Measurements from ENCODE around the gene CCSER1.
"Not testable (repeated sequence)": the region's sequence is repeated elsewhere in the genome, so short reads cannot be mapped to it uniquely, and the experiment has no call there.

CCSER1 gene

GRCh38 chr4:90317140-90317539, 189.9 kb downstream of the CCSER1 start:
- Histone ChIP-seq H3K4me1 (ENCODE audit: control insufficient read depth, insufficient read depth, low read length) (peaks cover 28% of the 10 kb centered on the region), H3K4me2 (ENCODE audit: low read length) (peak overlapping the region; percentile 78), H3K9ac (ENCODE audit: low read depth, low read length) (peak overlapping the region; percentile 83)
- H3K4me3 ChIP-seq (ENCODE audit: low read length); H3K27me3 ChIP-seq (ENCODE audit: control insufficient read depth, insufficient read depth, low read length); H3K9me3 ChIP-seq (replicated peaks; ENCODE audit: low read length); H3K36me3 ChIP-seq (ENCODE audit: insufficient read depth, low read length): not testable (repeated sequence)

GRCh38 chr4:90317785-90318184, 190.6 kb downstream of the CCSER1 start:
- Histone ChIP-seq H3K4me1 (ENCODE audit: control insufficient read depth, insufficient read depth, low read length) (peaks cover 28% of the 10 kb centered on the region), H3K4me3 (ENCODE audit: low read length) (peak overlapping the region; percentile 39), H3K36me3 (ENCODE audit: insufficient read depth, low read length) (no peaks in the 10 kb centered on the region), H3K27me3 (ENCODE audit: control insufficient read depth, insufficient read depth, low read length) (no peaks in the 10 kb centered on the region), H3K4me2 (ENCODE audit: low read length) (peak overlapping the region; percentile 78), H3K9me3 (replicated peaks; ENCODE audit: low read length) (no peaks in the 10 kb centered on the region), H3K9ac (ENCODE audit: low read depth, low read length) (peak overlapping the region; percentile 83)

- Histone ChIP-seq H3K9ac (ENCODE audit: low read depth, low read length) (peak overlapping the region; percentile 83), H3K4me2 (ENCODE audit: low read length) (peak overlapping the region; percentile 78), H3K9me3 (replicated peaks; ENCODE audit: low read length) (no peaks in the 10 kb centered on the region), H3K27me3 (ENCODE audit: control insufficient read depth, insufficient read depth, low read length) (no peaks in the 10 kb centered on the region), H3K4me1 (ENCODE audit: control insufficient read depth, insufficient read depth, low read length) (peaks cover 28% of the 10 kb centered on the region), H3K36me3 (ENCODE audit: insufficient read depth, low read length) (no peaks in the 10 kb centered on the region), H3K4me3 (ENCODE audit: low read length) (peak overlapping the region; percentile 39)
Measured at GRCh38 chr4:90318193-90318592, 191.0 kb downstream of the CCSER1 start.

GRCh38 chr4:90328558-90328957, 201.4 kb downstream of the CCSER1 start:
- Histone ChIP-seq H3K9me3 (replicated peaks; ENCODE audit: low read length) (no peaks in the 10 kb centered on the region), H3K4me1 (ENCODE audit: control insufficient read depth, insufficient read depth, low read length) (peaks cover 5% of the 10 kb centered on the region), H3K4me2 (ENCODE audit: low read length) (no peak overlapping the region), H3K27me3 (ENCODE audit: control insufficient read depth, insufficient read depth, low read length) (no peaks in the 10 kb centered on the region), H3K4me3 (ENCODE audit: low read length) (no peak overlapping the region), H3K9ac (ENCODE audit: low read depth, low read length) (no peak overlapping the region), H3K36me3 (ENCODE audit: insufficient read depth, low read length) (no peaks in the 10 kb centered on the region)

- Histone ChIP-seq H3K9me3 (replicated peaks; ENCODE audit: low read length) (no peaks in the 10 kb centered on the region), H3K4me2 (ENCODE audit: low read length) (no peak overlapping the region), H3K36me3 (ENCODE audit: insufficient read depth, low read length) (no peaks in the 10 kb centered on the region), H3K4me1 (ENCODE audit: control insufficient read depth, insufficient read depth, low read length) (peaks cover 5% of the 10 kb centered on the region), H3K27me3 (ENCODE audit: control insufficient read depth, insufficient read depth, low read length) (no peaks in the 10 kb centered on the region), H3K9ac (ENCODE audit: low read depth, low read length) (no peak overlapping the region), H3K4me3 (ENCODE audit: low read length) (no peak overlapping the region)
Measured at GRCh38 chr4:90330546-90330945, 203.4 kb downstream of the CCSER1 start.

GRCh38 chr4:90345549-90346215, 218.5 kb downstream of the CCSER1 start:
- Histone ChIP-seq H3K27me3 (ENCODE audit: control insufficient read depth, insufficient read depth, low read length) (no peaks in the 10 kb centered on the region), H3K4me1 (ENCODE audit: control insufficient read depth, insufficient read depth, low read length) (no peaks in the 10 kb centered on the region), H3K9ac (ENCODE audit: low read depth, low read length) (no peak overlapping the region), H3K9me3 (replicated peaks; ENCODE audit: low read length) (no peaks in the 10 kb centered on the region), H3K36me3 (ENCODE audit: insufficient read depth, low read length) (no peaks in the 10 kb centered on the region), H3K4me3 (ENCODE audit: low read length) (no peak overlapping the region), H3K4me2 (ENCODE audit: low read length) (no peak overlapping the region)

- no peaks in the 10 kb centered on the region for H3K36me3 ChIP-seq (ENCODE audit: insufficient read depth, low read length)
- no peak overlapping the region for H3K9ac ChIP-seq (ENCODE audit: low read depth, low read length)
- no peak overlapping the region for H3K4me3 ChIP-seq (ENCODE audit: low read length)
- no peak overlapping the region for H3K4me2 ChIP-seq (ENCODE audit: low read length)
- H3K4me1 ChIP-seq (ENCODE audit: control insufficient read depth, insufficient read depth, low read length): no peaks in the 10 kb centered on the region
- H3K9me3 ChIP-seq (replicated peaks; ENCODE audit: low read length): no peaks in the 10 kb centered on the region
- no peaks in the 10 kb centered on the region for H3K27me3 ChIP-seq (ENCODE audit: control insufficient read depth, insufficient read depth, low read length)
Measured at GRCh38 chr4:90349636-90350035, 222.4 kb downstream of the CCSER1 start.

GRCh38 chr4:90357117-90357710, 230.0 kb downstream of the CCSER1 start:
- Histone ChIP-seq H3K36me3 (ENCODE audit: insufficient read depth, low read length) (no peaks in the 10 kb centered on the region), H3K9ac (ENCODE audit: low read depth, low read length) (peak overlapping the region; percentile 65), H3K4me3 (ENCODE audit: low read length) (peak overlapping the region; percentile 43), H3K4me2 (ENCODE audit: low read length) (peak overlapping the region; percentile 63), H3K4me1 (ENCODE audit: control insufficient read depth, insufficient read depth, low read length) (peaks cover 4% of the 10 kb centered on the region), H3K9me3 (replicated peaks; ENCODE audit: low read length) (no peaks in the 10 kb centered on the region), H3K27me3 (ENCODE audit: control insufficient read depth, insufficient read depth, low read length) (no peaks in the 10 kb centered on the region)

- no peak overlapping the region for H3K9ac ChIP-seq (ENCODE audit: low read depth, low read length)
Measured at GRCh38 chr4:90375081-90375480, 247.9 kb downstream of the CCSER1 start.

GRCh38 chr4:90393215-90393614, 266.0 kb downstream of the CCSER1 start:
- no peaks in the 10 kb centered on the region for H3K4me1 ChIP-seq (ENCODE audit: control insufficient read depth, insufficient read depth, low read length)
- H3K36me3 ChIP-seq (ENCODE audit: insufficient read depth, low read length): no peaks in the 10 kb centered on the region
- no peak overlapping the region for H3K9ac ChIP-seq (ENCODE audit: low read depth, low read length)
- no peaks in the 10 kb centered on the region for H3K27me3 ChIP-seq (ENCODE audit: control insufficient read depth, insufficient read depth, low read length)
- H3K4me2 ChIP-seq (ENCODE audit: low read length): no peak overlapping the region
- H3K4me3 ChIP-seq (ENCODE audit: low read length): no peak overlapping the region
- no peaks in the 10 kb centered on the region for H3K9me3 ChIP-seq (replicated peaks; ENCODE audit: low read length)

More at GRCh38 chr4:90375081-90375480, 247.9 kb downstream of the CCSER1 start:
- H3K9me3 ChIP-seq (replicated peaks; ENCODE audit: low read length): no peaks in the 10 kb centered on the region
- H3K4me3 ChIP-seq (ENCODE audit: low read length): no peak overlapping the region
- H3K27me3 ChIP-seq (ENCODE audit: control insufficient read depth, insufficient read depth, low read length): no peaks in the 10 kb centered on the region
- no peak overlapping the region for H3K4me2 ChIP-seq (ENCODE audit: low read length)
- no peaks in the 10 kb centered on the region for H3K36me3 ChIP-seq (ENCODE audit: insufficient read depth, low read length)
- no peaks in the 10 kb centered on the region for H3K4me1 ChIP-seq (ENCODE audit: control insufficient read depth, insufficient read depth, low read length)

GRCh38 chr4:90403781-90404180, 276.6 kb downstream of the CCSER1 start:
- no peaks in the 10 kb centered on the region for H3K36me3 ChIP-seq (ENCODE audit: insufficient read depth, low read length)
- no peak overlapping the region for H3K4me2 ChIP-seq (ENCODE audit: low read length)
- H3K27me3 ChIP-seq (ENCODE audit: control insufficient read depth, insufficient read depth, low read length): no peaks in the 10 kb centered on the region
- H3K4me1 ChIP-seq (ENCODE audit: control insufficient read depth, insufficient read depth, low read length): no peaks in the 10 kb centered on the region
- H3K9me3 ChIP-seq (replicated peaks; ENCODE audit: low read length): no peaks in the 10 kb centered on the region
- H3K4me3 ChIP-seq (ENCODE audit: low read length): no peak overlapping the region
- no peak overlapping the region for H3K9ac ChIP-seq (ENCODE audit: low read depth, low read length)

GRCh38 chr4:90407897-90408296, 280.7 kb downstream of the CCSER1 start:
- not testable (repeated sequence) for H3K9ac ChIP-seq (ENCODE audit: low read depth, low read length); H3K9me3 ChIP-seq (replicated peaks; ENCODE audit: low read length); H3K4me2 ChIP-seq (ENCODE audit: low read length); H3K4me1 ChIP-seq (ENCODE audit: control insufficient read depth, insufficient read depth, low read length); H3K27me3 ChIP-seq (ENCODE audit: control insufficient read depth, insufficient read depth, low read length); H3K36me3 ChIP-seq (ENCODE audit: insufficient read depth, low read length); H3K4me3 ChIP-seq (ENCODE audit: low read length)
